ENCODE data around the gene FBXO28.

The FBXO28 gene

DNA sequence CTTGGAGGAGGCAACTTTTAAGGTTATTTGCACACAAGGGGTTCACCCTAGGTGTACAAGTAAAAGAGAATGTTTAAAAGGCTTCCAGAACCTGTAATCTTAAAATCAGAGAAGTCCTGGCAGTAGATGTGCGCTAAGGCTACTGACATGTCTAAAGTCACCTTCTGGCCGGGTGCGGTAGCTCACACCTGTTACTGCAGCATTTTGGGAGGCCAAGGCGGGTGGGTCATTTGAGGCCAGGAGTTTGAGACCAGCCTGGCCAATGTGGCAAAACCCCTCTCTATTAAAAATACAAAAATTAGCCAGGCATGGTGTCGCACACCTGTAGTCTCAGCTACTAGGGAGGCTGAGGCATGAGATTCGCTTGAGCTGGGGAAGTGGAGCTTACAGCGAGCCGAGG lies 48.9 kb downstream of the FBXO28 start:
- no peaks in the 10 kb centered on the region for H3K27me3 ChIP-seq
- no peak overlapping the region for H3K4me3 ChIP-seq
- H3K9me3 ChIP-seq (replicated peaks in 1 of 11) = no peaks in the 10 kb centered on the region
- H3K27ac ChIP-seq = no peak overlapping the region
- peaks cover 0 to 4% (median 0%) of the 10 kb centered on the region in 11 experiments; a peak in 2 of 22 replicates for H4K20me1 ChIP-seq
- peaks cover 0 to 25% (median 6%) of the 10 kb centered on the region in 10 experiments; a peak in 8 of 20 replicates for H3K4me1 ChIP-seq
- peaks cover 23 to 47% (median 36%) of the 10 kb centered on the region in 11 experiments for H3K36me3 ChIP-seq
- H3K4me2 ChIP-seq = no peak overlapping the region
- no peak overlapping the region for H3K9ac ChIP-seq
- TF ChIP-seq Cebpa-rat (IDR thresholded peaks at IDR 0.05) = no peak

GRCh38 chr1:224163311-224163710 lies 49.4 kb downstream of the FBXO28 start:
- Histone ChIP-seq H3K4me2 (0 out of 22 replicates have a peak overlapping the region, but pooled peaks of 1 of the 11 experiments have one; percentile 9), H3K9ac (no peak overlapping the region), H3K27ac (no peak overlapping the region), H3K36me3 (peaks cover 17 to 41% (median 30%) of the 10 kb centered on the region in 11 experiments), H3K4me3 (no peak overlapping the region), H3K27me3 (no peaks in the 10 kb centered on the region), H4K20me1 (peaks cover 0 to under 1% (median 0%) of the 10 kb centered on the region in 11 experiments; a peak in 1 of 22 replicates), H3K4me1 (peaks cover 1 to 30% (median 11%) of the 10 kb centered on the region in 10 experiments), H3K9me3 (replicated peaks in 1 of 11) (no peaks in the 10 kb centered on the region)
- TF ChIP-seq Cebpa-rat (IDR thresholded peaks at IDR 0.05) = no peak

DNA sequence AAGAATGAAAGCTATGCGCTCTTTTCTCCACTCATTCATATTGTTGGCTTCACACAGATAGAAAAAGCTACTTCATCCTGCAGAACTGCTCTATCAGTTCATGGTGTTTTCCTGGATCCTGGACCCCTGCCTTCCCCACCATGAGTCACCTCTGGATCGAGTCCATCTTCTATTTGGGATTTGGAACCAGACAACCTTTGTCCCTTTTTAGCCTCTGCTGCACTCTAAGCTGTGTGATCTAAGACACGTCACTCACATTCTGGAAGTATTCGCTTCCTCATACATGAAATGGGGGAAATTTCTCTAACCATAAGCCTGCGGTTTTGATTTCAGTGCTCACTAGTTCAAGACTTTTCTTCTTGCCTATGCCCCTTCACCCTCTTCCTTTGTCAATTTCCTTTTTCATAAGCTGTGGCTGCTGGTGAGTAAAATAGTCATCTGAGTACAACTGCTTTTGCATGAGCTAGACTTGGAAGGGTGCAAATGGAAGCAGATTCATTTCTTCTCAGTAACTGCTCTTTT lies 55.0 kb downstream of the FBXO28 start:
- Histone ChIP-seq H3K9me3 (replicated peaks in 1 of 11) (no peaks in the 10 kb centered on the region), H3K9ac (peak overlapping the region; percentile 27 to 69 (median 52); a peak in 19 of 22 replicates), H3K4me1 (peaks cover 30 to 54% (median 41%) of the 10 kb centered on the region in 10 experiments), H3K4me2 (peak overlapping the region; percentile 64 to 90 (median 84)), H3K4me3 (peak overlapping the region in 6 of 10 experiments; percentile 7 to 45 (median 34); a peak in 6 of 20 replicates), H3K27ac (peak overlapping the region; percentile 63 to 83 (median 79); a peak in 21 of 22 replicates), H3K36me3 (no peaks in the 10 kb centered on the region), H3K27me3 (no peaks in the 10 kb centered on the region), H4K20me1 (no peaks in the 10 kb centered on the region)
- peak in 5 of 11 experiments; percentile 17 to 88 (median 37); a peak in 5 of 22 replicates for TF ChIP-seq Cebpa-rat (IDR thresholded peaks at IDR 0.05)

DNA sequence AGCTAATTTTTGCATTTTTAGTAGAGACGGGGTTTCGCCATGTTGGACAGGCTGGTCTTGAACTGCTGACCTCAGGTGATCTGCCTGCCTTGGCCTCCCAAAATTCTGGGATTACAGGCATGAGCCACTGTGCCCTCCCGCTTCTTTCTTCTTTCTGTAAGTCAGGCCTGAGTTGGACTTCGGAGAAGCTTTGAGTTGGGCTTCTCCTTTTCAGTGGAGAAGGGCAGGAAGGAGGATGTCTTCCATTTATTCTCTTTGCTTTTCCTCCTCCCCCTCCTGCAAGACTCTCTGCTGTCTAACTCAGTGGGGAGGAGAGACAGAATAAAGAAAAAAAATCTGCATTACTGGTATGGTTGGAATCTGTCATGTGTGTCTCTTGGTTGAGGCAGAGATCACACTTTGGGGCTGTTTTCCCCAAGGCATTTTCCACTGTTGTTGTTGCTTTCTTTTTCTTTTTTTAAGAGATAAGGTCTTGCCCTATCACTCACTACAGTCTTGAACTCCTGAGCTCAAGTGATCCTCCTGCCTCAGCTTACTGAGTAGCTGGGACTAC lies 55.9 kb downstream of the FBXO28 start:
- peak overlapping the region; percentile 64 to 90 (median 84) for H3K4me2 ChIP-seq
- H3K27ac ChIP-seq = peak overlapping the region; percentile 63 to 83 (median 79); a peak in 21 of 22 replicates
- H3K36me3 ChIP-seq = no peaks in the 10 kb centered on the region
- H3K4me1 ChIP-seq = peaks cover 30 to 46% (median 40%) of the 10 kb centered on the region in 10 experiments
- H3K27me3 ChIP-seq = no peaks in the 10 kb centered on the region
- H3K9me3 ChIP-seq (replicated peaks in 1 of 11) = no peaks in the 10 kb centered on the region
- H3K4me3 ChIP-seq = peak overlapping the region in 5 of 10 experiments; percentile 7 to 42 (median 36); a peak in 5 of 20 replicates
- peak overlapping the region in 10 of 11 experiments; percentile 42 to 69 (median 54); a peak in 17 of 22 replicates for H3K9ac ChIP-seq
- no peak for TF ChIP-seq Cebpa-rat (IDR thresholded peaks at IDR 0.05)
- no peaks in the 10 kb centered on the region for H4K20me1 ChIP-seq

DNA sequence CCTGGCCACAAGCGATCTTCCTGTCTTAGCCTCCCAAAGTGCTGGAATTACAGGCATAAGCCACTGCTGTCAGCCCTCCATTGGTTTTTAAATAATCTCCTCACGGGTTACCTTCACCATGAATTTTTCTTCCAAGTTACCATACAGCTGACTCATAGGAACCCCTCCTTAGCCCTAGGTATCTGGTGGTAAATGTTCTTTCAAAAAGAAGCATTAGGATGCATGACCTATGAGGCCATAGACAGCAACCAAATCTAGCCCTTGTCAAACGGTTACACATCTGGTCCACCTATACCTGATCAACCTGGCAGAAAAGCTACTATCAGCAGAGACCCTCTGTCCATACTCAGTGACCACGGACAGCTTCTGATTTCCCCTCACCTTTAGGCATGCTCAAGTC lies 56.4 kb downstream of the FBXO28 start:
- H3K27ac ChIP-seq = peak overlapping the region in 10 of 11 experiments; percentile 67 to 83 (median 80); a peak in 20 of 22 replicates

DNA sequence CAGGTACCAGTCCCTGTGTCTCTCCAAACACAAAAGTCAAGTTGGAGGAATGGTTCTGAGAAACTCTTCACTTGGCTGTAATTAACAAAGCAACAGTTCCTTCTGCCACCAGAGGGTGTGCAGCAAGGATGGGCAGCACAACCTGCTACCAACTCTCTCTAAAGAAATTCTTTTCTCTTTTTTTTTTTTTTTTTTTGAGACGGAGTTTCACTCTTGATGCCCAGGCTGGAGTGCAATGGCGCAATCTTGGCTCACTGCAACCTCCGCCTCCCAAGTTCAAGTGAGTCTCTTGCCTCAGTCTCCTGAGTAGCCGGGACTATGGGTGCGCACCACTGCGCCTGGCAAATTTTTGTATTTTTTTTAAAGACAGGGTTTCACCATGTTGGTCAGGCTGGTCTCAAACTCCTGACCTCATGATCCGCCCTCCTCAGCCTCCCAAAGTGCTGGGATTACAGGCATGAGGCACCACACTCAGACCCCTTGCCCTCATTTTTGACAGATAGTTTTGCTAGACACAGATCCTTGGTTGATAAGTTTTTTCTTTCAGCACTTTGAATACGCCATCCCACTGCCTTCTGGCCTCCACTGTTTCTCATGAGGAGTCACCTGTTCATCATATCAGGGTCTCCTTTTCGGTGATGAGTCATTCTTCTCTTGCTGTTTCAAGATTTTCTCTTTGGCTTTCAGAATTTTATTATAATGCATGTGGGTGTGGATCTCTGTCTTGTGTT lies 57.0 kb downstream of the FBXO28 start:
- Histone ChIP-seq H3K4me2 (peak overlapping the region; percentile 64 to 90 (median 84)), H3K27ac (peak overlapping the region in 7 of 11 experiments; percentile 73 to 83 (median 81); a peak in 11 of 22 replicates), H3K9ac (peak overlapping the region in 1 of 11 experiments; percentile 69; a peak in 2 of 22 replicates), H3K4me3 (no peak overlapping the region), H3K36me3 (no peaks in the 10 kb centered on the region), H3K4me1 (peaks cover 30 to 49% (median 40%) of the 10 kb centered on the region in 10 experiments), H4K20me1 (no peaks in the 10 kb centered on the region), H3K27me3 (peaks cover 0 to 7% (median 0%) of the 10 kb centered on the region in 11 experiments; a peak in 4 of 22 replicates), H3K9me3 (replicated peaks in 1 of 11) (no peaks in the 10 kb centered on the region)
- peak in 2 of 11 experiments; percentile 40 to 69; a peak in 3 of 22 replicates for TF ChIP-seq Cebpa-rat (IDR thresholded peaks at IDR 0.05)

More for the DNA sequence above, 56.4 kb downstream of the FBXO28 start:
- Histone ChIP-seq H3K9ac (peak overlapping the region in 6 of 11 experiments; percentile 46 to 69 (median 60); a peak in 5 of 22 replicates), H3K4me2 (peak overlapping the region; percentile 64 to 90 (median 84)), H3K36me3 (no peaks in the 10 kb centered on the region), H3K9me3 (replicated peaks in 1 of 11) (no peaks in the 10 kb centered on the region), H3K4me1 (peaks cover 30 to 46% (median 40%) of the 10 kb centered on the region in 10 experiments), H3K27me3 (peaks cover 0 to 2% (median 0%) of the 10 kb centered on the region in 11 experiments; a peak in 2 of 22 replicates), H3K4me3 (peak overlapping the region in 1 of 10 experiments; percentile 42; a peak in 1 of 20 replicates), H4K20me1 (no peaks in the 10 kb centered on the region)
- TF ChIP-seq Cebpa-rat (IDR thresholded peaks at IDR 0.05) = no peak

DNA sequence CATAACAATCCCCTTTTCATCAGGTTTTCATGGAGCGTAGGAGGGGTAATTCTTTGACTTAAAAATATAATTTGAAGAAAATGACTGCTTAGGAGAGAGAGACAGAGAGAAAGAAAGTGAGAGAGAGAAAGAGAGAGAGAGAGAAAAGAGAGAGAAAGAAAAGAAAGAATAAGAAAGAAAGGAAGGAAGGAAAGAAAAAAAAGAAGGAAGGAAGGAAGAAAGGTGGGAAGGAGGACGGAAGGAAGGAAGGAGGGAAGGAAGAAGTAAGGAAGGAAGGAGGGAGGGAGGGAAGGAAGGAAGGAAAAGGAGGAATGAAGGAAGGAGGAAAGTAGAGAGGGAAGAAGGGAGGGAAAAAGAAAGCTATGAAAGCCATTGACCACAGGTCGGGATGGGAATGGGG lies 58.3 kb downstream of the FBXO28 start:
- Histone ChIP-seq H3K4me3 (no peak overlapping the region), H3K27ac (no peak overlapping the region), H3K27me3 (peaks cover 0 to 7% (median 0%) of the 10 kb centered on the region in 11 experiments; a peak in 4 of 22 replicates), H3K9me3 (replicated peaks in 1 of 11) (no peaks in the 10 kb centered on the region), H4K20me1 (no peaks in the 10 kb centered on the region), H3K4me2 (no peak overlapping the region; a peak in 1 of 22 replicates), H3K36me3 (no peaks in the 10 kb centered on the region), H3K9ac (no peak overlapping the region), H3K4me1 (peaks cover 30 to 46% (median 40%) of the 10 kb centered on the region in 10 experiments)
- TF ChIP-seq Cebpa-rat (IDR thresholded peaks at IDR 0.05) = no peak

GRCh38 chr1:224173523-224173922 lies 59.6 kb downstream of the FBXO28 start:
- H3K27ac ChIP-seq = no peak overlapping the region
- H3K9me3 ChIP-seq (replicated peaks in 1 of 11) = no peaks in the 10 kb centered on the region
- no peak overlapping the region for H3K4me2 ChIP-seq
- H3K36me3 ChIP-seq = no peaks in the 10 kb centered on the region
- no peak overlapping the region for H3K4me3 ChIP-seq
- peaks cover 27 to 36% (median 31%) of the 10 kb centered on the region in 10 experiments for H3K4me1 ChIP-seq
- no peak for TF ChIP-seq Cebpa-rat (IDR thresholded peaks at IDR 0.05)
- H3K9ac ChIP-seq = no peak overlapping the region
- peaks cover 0 to 7% (median 0%) of the 10 kb centered on the region in 11 experiments; a peak in 4 of 22 replicates for H3K27me3 ChIP-seq
- H4K20me1 ChIP-seq = no peaks in the 10 kb centered on the region

All from BLaER1 treated with 17β-estradiol and CSF1 and Interleukin-3, amounts not matched to agents 10 nM and 100 nM (cell line).